HepG2 (cell line): ENCODE results near the gene TRAPPC12. TPM values are rescaled to one million over a fixed set of nuclear protein-coding genes. Genes with fewer than 3 reads are reported as not detected.
A peak's percentile ranks its signal among the peaks of the same experiment; 100 is the strongest.

Experiments
- ATF2 ChIP-seq: sonication (generic); formaldehyde crosslinking; IDR thresholded peaks from 2 replicates; pipeline ENCODE4 v1.4.0; 2020; ENCODE audit warnings: missing genetic modification reagents
- CHD4 ChIP-seq: fragments of 200-600 bp; sonication (generic); IDR thresholded peaks from 2 replicates; pipeline ENCODE4 v1.7.0; 2017; ENCODE audit warnings: mild to moderate bottlenecking, low read length, borderline replicate concordance
- FOXK2 ChIP-seq: fragments of 450-650 bp; IDR thresholded peaks from 2 replicates; pipeline ENCODE4 v1.6.1; 2016
- KAT8 ChIP-seq: IDR thresholded peaks from 2 replicates; pipeline ENCODE4 v1.6.1; 2016; ENCODE audit warnings: missing genetic modification reagents, missing compliant biosample characterization
- POLR2A ChIP-seq, 2 experiments: IDR thresholded peaks; 2 replicates each; pipeline ENCODE4 v1.6.1; 2011; ENCODE audit warnings: low read depth in 2 of 2, low read length in 2 of 2, mild to moderate bottlenecking in 1 of 2, moderate library complexity in 1 of 2; ENCODE audit not compliant: insufficient read depth in 1 of 2
- PRDM10 ChIP-seq: sonication (generic); formaldehyde crosslinking; IDR thresholded peaks from 2 replicates; pipeline ENCODE4 v1.4.0; 2020; ENCODE audit warnings: low read depth, missing genetic modification reagents
- RARG ChIP-seq: sonication (generic); formaldehyde crosslinking; IDR thresholded peaks from 2 replicates; pipeline ENCODE4 v1.4.0; 2020; ENCODE audit warnings: low read depth, mild to moderate bottlenecking, missing genetic modification reagents
- ZBTB43 ChIP-seq: sonication (generic); formaldehyde crosslinking; conservative IDR thresholded peaks from 2 replicates; pipeline ENCODE4 v1.4.0; 2020; ENCODE audit warnings: missing genetic modification reagents
- ZMYM4 ChIP-seq: sonication (generic); formaldehyde crosslinking; IDR thresholded peaks from 2 replicates; pipeline ENCODE4 v1.8.1; 2023; ENCODE audit warnings: mild to moderate bottlenecking, missing genetic modification reagents
- ZNF12 ChIP-seq: sonication (generic); formaldehyde crosslinking; IDR thresholded peaks from 2 replicates; pipeline ENCODE4 v1.5.0; 2020; ENCODE audit warnings: missing genetic modification reagents
- ZNF232 ChIP-seq: sonication (generic); formaldehyde crosslinking; IDR thresholded peaks from 2 replicates; pipeline ENCODE4 v1.4.0; 2020; ENCODE audit warnings: missing genetic modification reagents, borderline replicate concordance
- ZNF3 ChIP-seq: IDR thresholded peaks from 2 replicates; pipeline ENCODE4 v1.7.0; 2017; ENCODE audit warnings: inconsistent platforms
- ZNF329 ChIP-seq: sonication (generic); formaldehyde crosslinking; IDR thresholded peaks from 2 replicates; pipeline ENCODE4 v1.9.0; 2021; ENCODE audit warnings: low read depth, mild to moderate bottlenecking, missing genetic modification reagents
- ZZZ3 ChIP-seq: sonication (generic); formaldehyde crosslinking; IDR thresholded peaks from 2 replicates; pipeline ENCODE4 v1.4.0; 2020; ENCODE audit warnings: missing genetic modification reagents, mild to moderate bottlenecking, borderline replicate concordance
- polyA plus RNA-seq, 8 experiments: library from polyadenylated mRNA; depleted of rRNA in 3 of 8; stranded (reverse) in 7 of 8; unstranded in 1 of 8; fragments of >200 nt; fragmentation: Illumina TruSeq in 4 of 8; extraction: Trizol in 4 of 8; gene quantifications; 2 replicates each; pipeline versions ENCODE4 v1.2.1 to v1.2.3, GENCODE V29; 2011 to 2016; ENCODE audit warnings: low read depth in 4 of 8, missing spikeins in 1 of 8, mixed read lengths in 1 of 8; ENCODE audit not compliant: insufficient read depth in 1 of 8
- total RNA-seq, 5 experiments: library from RNA; depleted of rRNA; stranded (reverse); fragments of >200 nt; fragmentation: Illumina TruSeq; extraction: Trizol; gene quantifications; 2 replicates each; pipeline ENCODE4 v1.2.3, GENCODE V29; 2016; ENCODE audit warnings: low read depth in 1 of 5
- TF ChIP-seq, protein P1 (sequence below): sonication (generic); formaldehyde crosslinking; IDR thresholded peaks from 2 replicates; pipeline ENCODE4 v1.4.0; 2020; ENCODE audit warnings: missing genetic modification reagents, borderline replicate concordance
- TF ChIP-seq, protein P2 (sequence below): sonication (generic); formaldehyde crosslinking; IDR thresholded peaks from 2 replicates; pipeline ENCODE4 v1.8.1; 2023; ENCODE audit warnings: missing genetic modification reagents, inconsistent platforms, borderline replicate concordance
- TF ChIP-seq, protein P3 (sequence below): IDR thresholded peaks from 2 replicates; pipeline ENCODE4 v1.6.1; 2016; ENCODE audit warnings: missing compliant biosample characterization, missing genetic modification reagents, borderline replicate concordance

TRAPPC12 gene
- total and polyA plus RNA-seq, 2 of the 13 experiments (the other 11 are each of a cell fraction or from before 2014, with no cell fraction given) = 46.4 to 97.7 TPM

DNA sequence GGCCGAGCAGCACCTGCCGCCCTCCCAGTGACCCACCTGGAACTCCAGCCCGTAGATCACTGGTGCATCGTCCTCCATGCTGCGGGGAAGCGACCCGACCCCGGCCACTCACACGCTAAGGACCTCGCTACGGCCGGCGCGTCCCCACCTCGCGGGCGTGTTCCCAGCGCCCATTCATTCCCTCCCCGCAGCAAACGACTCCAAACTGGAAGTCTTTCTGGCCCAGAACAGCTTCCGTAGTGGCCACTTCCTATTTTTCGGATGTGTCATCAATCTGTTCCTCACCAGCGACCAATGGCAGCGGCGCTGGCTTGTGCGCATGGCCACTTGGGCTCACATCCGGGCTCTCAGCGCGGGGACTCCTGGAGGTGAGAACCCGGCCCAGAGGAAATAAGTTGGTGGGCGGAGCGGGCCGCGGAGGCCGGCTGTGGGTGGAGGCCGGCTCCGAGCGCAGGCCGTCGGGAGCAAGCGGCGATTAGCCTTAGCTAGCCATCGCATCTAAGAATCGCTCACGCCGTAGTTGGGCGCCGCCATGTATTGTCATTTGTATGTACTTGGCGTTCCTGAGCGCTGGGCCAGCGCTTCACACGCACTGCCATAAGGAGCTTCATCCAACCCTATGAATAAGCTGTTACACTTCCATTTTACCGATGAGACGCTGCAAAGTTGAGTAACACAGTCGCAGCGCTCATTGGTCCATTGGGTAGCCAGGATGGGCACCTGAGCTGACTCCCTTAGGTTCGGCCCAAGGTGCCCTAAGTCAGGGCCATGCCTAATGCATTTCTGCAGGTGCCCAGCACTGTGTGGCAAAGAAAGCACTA, 1.7 kb upstream of the TRAPPC12 start, which contains the start of gene EIPR1 (continued):
- peak; percentile 68 for TF ChIP-seq ATF2
- peak; percentile 91; the same call in 1 of the 2 replicates for TF ChIP-seq RARG (CRISPR knock-in tag)
- TF ChIP-seq CHD4 = no peak
- TF ChIP-seq FOXK2 = peak; percentile 53; the same call in 1 of the 2 replicates
- TF ChIP-seq ZNF12 (CRISPR knock-in tag) = peak; percentile 54
- peak; percentile 78 to 79 for TF ChIP-seq POLR2A (IDR thresholded peaks at IDR 0.05; ENCODE audit: insufficient read depth in 1 of 2, low read depth in 2 of 2, low read length in 2 of 2)
- TF ChIP-seq PRDM10 (CRISPR knock-in tag) = no peak; the same call in 1 of the 2 replicates
- peak; percentile 78; the same call in 1 of the 2 replicates for TF ChIP-seq ZNF232 (CRISPR knock-in tag)
- TF ChIP-seq ZMYM4 (CRISPR knock-in tag) = peak; percentile 99
- TF ChIP-seq ZNF329 (CRISPR knock-in tag) = peak; percentile 83; the same call in 1 of the 2 replicates
- TF ChIP-seq, protein P1, sequence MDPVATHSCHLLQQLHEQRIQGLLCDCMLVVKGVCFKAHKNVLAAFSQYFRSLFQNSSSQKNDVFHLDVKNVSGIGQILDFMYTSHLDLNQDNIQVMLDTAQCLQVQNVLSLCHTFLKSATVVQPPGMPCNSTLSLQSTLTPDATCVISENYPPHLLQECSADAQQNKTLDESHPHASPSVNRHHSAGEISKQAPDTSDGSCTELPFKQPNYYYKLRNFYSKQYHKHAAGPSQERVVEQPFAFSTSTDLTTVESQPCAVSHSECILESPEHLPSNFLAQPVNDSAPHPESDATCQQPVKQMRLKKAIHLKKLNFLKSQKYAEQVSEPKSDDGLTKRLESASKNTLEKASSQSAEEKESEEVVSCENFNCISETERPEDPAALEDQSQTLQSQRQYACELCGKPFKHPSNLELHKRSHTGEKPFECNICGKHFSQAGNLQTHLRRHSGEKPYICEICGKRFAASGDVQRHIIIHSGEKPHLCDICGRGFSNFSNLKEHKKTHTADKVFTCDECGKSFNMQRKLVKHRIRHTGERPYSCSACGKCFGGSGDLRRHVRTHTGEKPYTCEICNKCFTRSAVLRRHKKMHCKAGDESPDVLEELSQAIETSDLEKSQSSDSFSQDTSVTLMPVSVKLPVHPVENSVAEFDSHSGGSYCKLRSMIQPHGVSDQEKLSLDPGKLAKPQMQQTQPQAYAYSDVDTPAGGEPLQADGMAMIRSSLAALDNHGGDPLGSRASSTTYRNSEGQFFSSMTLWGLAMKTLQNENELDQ (CRISPR knock-in tag) = peak; percentile 93; the same call in 1 of the 2 replicates
- TF ChIP-seq KAT8 (CRISPR knock-in tag) = peak; percentile 99
- TF ChIP-seq, protein P2, sequence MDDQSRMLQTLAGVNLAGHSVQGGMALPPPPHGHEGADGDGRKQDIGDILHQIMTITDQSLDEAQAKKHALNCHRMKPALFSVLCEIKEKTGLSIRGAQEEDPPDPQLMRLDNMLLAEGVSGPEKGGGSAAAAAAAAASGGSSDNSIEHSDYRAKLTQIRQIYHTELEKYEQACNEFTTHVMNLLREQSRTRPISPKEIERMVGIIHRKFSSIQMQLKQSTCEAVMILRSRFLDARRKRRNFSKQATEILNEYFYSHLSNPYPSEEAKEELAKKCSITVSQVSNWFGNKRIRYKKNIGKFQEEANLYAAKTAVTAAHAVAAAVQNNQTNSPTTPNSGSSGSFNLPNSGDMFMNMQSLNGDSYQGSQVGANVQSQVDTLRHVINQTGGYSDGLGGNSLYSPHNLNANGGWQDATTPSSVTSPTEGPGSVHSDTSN = no peak
- no peak for TF ChIP-seq ZBTB43
- TF ChIP-seq ZNF3 = no peak
- peak; percentile 98; the same call in 1 of the 2 replicates for TF ChIP-seq ZZZ3 (CRISPR knock-in tag)
- TF ChIP-seq, protein P3, sequence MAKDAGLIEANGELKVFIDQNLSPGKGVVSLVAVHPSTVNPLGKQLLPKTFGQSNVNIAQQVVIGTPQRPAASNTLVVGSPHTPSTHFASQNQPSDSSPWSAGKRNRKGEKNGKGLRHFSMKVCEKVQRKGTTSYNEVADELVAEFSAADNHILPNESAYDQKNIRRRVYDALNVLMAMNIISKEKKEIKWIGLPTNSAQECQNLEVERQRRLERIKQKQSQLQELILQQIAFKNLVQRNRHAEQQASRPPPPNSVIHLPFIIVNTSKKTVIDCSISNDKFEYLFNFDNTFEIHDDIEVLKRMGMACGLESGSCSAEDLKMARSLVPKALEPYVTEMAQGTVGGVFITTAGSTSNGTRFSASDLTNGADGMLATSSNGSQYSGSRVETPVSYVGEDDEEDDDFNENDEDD (CRISPR knock-in tag) = peak; percentile 71; the same call in 1 of the 2 replicates
